ENCODE measurements around the gene RCCD1.

The RCCD1 gene

GRCh38 chr15:90942354-90943120 lies 12.1 kb upstream of the RCCD1 start:
- in situ Hi-C loops (cut with MboI; ENCODE audit: low sequenced_read_pairs) = no loop called here
- H3K36me3 ChIP-seq (replicated peaks) = peaks cover 73% of the 10 kb centered on the region

DNA sequence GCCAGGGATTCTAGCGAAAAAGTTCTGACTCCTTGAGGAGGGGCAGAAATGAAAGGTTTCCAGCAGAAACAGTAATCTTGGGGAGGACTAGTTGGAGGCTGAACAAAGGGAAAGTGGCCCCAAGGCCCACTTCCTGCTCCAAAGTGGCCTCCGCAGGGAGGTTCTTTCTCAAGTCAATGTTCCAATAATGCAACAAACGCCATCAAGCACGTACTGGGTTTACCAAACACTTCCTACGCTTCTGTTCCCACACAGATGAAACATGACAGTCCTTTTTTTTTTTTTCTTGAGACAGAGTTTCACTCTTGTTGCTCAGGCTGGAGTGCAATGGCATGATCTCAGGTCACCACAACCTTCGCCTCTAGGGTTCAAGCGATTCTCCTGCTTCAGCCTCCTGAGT lies 9.6 kb upstream of the RCCD1 start:
- no peak overlapping the region for H3K4me3 ChIP-seq
- in situ Hi-C loops (cut with MboI; ENCODE audit: low sequenced_read_pairs) = no loop called here
- no peak for DNase-seq (ENCODE audit: low spot score in 2 of 2)
- H3K9me3 ChIP-seq = no peaks in the 10 kb centered on the region
- no peaks in the 10 kb centered on the region for H3K4me1 ChIP-seq
- no peaks in the 10 kb centered on the region for H3K27me3 ChIP-seq (ENCODE audit: low read depth)
- peaks cover 70% of the 10 kb centered on the region for H3K36me3 ChIP-seq (replicated peaks)

More at GRCh38 chr15:90942354-90943120, 12.1 kb upstream of the RCCD1 start:
- no peak for DNase-seq (ENCODE audit: low spot score in 2 of 2)
- Histone ChIP-seq H3K27me3 (ENCODE audit: low read depth) (no peaks in the 10 kb centered on the region), H3K9me3 (no peaks in the 10 kb centered on the region), H3K4me3 (no peak overlapping the region), H3K4me1 (no peaks in the 10 kb centered on the region)

- in situ Hi-C loops (cut with MboI; ENCODE audit: low sequenced_read_pairs) = no loop called here
- H3K27me3 ChIP-seq (ENCODE audit: low read depth) = no peaks in the 10 kb centered on the region
- H3K4me3 ChIP-seq = no peak overlapping the region
- peaks cover 68% of the 10 kb centered on the region for H3K36me3 ChIP-seq (replicated peaks)
- H3K4me1 ChIP-seq = no peaks in the 10 kb centered on the region
- DNase-seq (ENCODE audit: low spot score in 2 of 2) = no peak
- no peaks in the 10 kb centered on the region for H3K9me3 ChIP-seq
Measured at GRCh38 chr15:90946538-90946937, 8.1 kb upstream of the RCCD1 start.

DNA sequence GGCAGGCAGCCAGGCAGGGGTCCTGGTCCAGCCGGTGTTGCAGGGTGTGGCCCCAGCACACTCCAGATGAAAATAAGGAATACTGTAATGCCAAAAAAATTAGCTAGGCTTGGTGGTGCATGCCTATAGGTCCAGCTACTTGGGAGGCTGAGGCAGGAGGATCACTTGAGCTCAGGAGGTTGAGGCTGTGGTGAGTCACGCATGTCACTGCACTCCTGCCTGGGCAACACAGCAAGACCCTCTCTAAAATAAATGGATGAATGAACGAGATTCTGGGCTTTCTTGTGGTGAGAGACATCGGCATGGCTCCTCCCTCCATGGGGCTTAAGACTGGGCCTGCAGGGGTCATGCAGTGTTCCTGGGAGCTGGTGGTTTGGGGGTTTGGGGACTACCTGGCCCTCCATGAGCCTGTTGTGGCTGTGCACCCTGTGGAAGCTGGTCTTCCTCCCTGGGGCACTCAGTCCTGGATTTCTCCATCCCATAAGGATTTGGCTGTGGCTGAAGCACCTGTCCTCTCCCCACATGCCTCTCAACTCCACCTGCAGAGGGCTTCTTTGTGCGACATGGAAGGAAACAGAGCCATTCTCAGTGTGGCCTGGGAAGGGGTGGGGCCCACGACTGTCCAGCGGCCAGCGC lies 7.6 kb upstream of the RCCD1 start:
- no peak overlapping the region for H3K4me3 ChIP-seq
- in situ Hi-C loops (cut with MboI; ENCODE audit: low sequenced_read_pairs) = no loop called here
- no peaks in the 10 kb centered on the region for H3K4me1 ChIP-seq
- H3K9me3 ChIP-seq = no peaks in the 10 kb centered on the region
- no peaks in the 10 kb centered on the region for H3K27me3 ChIP-seq (ENCODE audit: low read depth)
- H3K36me3 ChIP-seq (replicated peaks) = peaks cover 66% of the 10 kb centered on the region
- DNase-seq (ENCODE audit: low spot score in 2 of 2) = no peak

GRCh38 chr15:90947577-90948357 lies 6.9 kb upstream of the RCCD1 start:
- no peaks in the 10 kb centered on the region for H3K4me1 ChIP-seq
- no peaks in the 10 kb centered on the region for H3K9me3 ChIP-seq
- H3K4me3 ChIP-seq = no peak overlapping the region
- DNase-seq (ENCODE audit: low spot score in 2 of 2) = no peak
- peaks cover 64% of the 10 kb centered on the region for H3K36me3 ChIP-seq (replicated peaks)
- in situ Hi-C loops (cut with MboI; ENCODE audit: low sequenced_read_pairs) = no loop called here
- no peaks in the 10 kb centered on the region for H3K27me3 ChIP-seq (ENCODE audit: low read depth)

DNA sequence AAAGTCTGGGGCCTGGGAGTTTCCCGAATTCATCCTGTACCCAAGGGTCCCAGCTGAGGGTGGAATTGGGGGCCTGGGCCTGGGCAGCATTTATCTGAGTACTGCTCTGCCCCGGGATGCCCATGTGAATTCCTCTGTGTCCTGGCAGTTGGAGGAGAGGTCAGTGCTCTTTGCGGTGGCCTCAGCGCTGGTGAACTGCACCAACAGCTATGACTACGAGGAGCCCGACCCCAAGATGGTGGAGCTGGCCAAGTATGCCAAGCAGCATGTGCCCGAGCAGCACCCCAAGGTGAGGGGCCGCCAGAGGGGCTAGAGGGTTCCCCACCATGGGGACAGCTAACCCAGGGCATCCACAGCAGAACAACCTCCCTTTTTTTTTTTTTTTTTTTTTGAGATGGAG lies 6.2 kb upstream of the RCCD1 start:
- no peaks in the 10 kb centered on the region for H3K9me3 ChIP-seq
- H3K4me1 ChIP-seq = no peaks in the 10 kb centered on the region
- no peak overlapping the region for H3K4me3 ChIP-seq
- H3K27me3 ChIP-seq (ENCODE audit: low read depth) = no peaks in the 10 kb centered on the region
- peaks cover 67% of the 10 kb centered on the region for H3K36me3 ChIP-seq (replicated peaks)
- in situ Hi-C loops (cut with MboI; ENCODE audit: low sequenced_read_pairs) = no loop called here
- DNase-seq (ENCODE audit: low spot score in 2 of 2) = no peak

- no peak overlapping the region for H3K4me3 ChIP-seq
- H3K9me3 ChIP-seq = no peaks in the 10 kb centered on the region
- no peaks in the 10 kb centered on the region for H3K27me3 ChIP-seq (ENCODE audit: low read depth)
- peaks cover 2% of the 10 kb centered on the region; the same call in 1 of the 2 replicates for H3K4me1 ChIP-seq
- H3K36me3 ChIP-seq (replicated peaks) = peaks cover 62% of the 10 kb centered on the region
- in situ Hi-C loops (cut with MboI; ENCODE audit: low sequenced_read_pairs) = loop anchor here (25.0 kb wide), 1 partner anchor 1338 kb away; no protein-coding TSS in a partner anchor
- DNase-seq (ENCODE audit: low spot score in 2 of 2) = no peak
Measured at GRCh38 chr15:90949979-90950675, 4.6 kb upstream of the RCCD1 start.

DNA sequence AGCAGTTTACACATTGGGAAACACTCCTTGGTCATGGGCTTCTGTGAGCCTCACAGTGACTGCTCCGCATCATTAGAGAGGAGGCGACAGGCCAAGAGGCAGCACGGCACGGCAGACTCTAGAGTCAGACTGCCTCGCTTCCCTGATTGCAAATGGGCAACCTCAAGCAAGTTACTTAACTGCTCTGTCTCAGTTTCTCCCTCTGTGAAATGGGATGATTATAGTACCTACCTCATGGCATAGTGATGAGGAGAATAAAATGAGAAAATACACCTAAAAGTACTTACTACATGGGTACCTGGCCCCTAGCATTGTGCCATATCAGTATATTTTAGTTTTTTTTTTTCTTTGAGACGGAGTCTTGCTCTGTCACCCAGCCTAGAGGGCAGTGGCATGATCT lies 4.0 kb upstream of the RCCD1 start:
- DNase-seq (ENCODE audit: low spot score in 2 of 2) = no peak
- peaks cover 2% of the 10 kb centered on the region for H3K4me1 ChIP-seq
- in situ Hi-C loops (cut with MboI; ENCODE audit: low sequenced_read_pairs) = loop anchor here (25.0 kb wide), 1 partner anchor 1338 kb away; no protein-coding TSS in a partner anchor
- peaks cover 57% of the 10 kb centered on the region for H3K36me3 ChIP-seq (replicated peaks)
- H3K9me3 ChIP-seq = no peaks in the 10 kb centered on the region
- no peaks in the 10 kb centered on the region for H3K27me3 ChIP-seq (ENCODE audit: low read depth)
- no peak overlapping the region for H3K4me3 ChIP-seq

DNA sequence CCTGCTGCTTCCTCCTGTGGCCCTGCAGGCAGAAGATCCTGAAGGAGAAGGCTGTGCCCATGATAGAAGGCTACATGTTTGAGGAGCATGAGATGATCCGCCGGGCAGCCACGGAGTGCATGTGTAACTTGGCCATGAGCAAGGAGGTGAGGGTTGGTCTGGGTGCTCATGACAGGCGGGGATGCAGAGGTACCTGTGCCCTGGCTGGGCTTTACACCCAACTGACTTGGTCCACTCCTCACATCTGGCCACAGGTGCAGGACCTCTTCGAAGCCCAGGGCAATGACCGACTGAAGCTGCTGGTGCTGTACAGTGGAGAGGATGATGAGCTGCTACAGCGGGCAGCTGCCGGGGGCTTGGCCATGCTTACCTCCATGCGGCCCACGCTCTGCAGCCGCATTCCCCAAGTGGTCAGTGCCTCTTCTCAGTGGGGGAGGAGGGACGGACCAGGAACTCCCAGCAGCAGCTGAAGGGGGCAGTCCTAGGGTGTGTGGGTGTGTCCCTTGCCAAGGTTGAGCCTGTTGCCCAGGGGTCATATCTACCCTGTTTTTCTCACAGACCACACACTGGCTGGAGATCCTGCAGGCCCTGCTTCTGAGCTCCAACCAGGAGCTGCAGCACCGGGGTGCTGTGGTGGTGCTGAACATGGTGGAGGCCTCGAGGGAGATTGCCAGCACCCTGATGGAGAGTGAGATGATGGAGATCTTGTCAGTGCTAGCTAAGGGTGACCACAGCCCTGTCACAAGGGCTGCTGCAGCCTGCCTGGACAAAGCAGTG lies 1.6 kb upstream of the RCCD1 start:
- Histone ChIP-seq H3K4me3 (no peak overlapping the region), H3K4me1 (peaks cover 10% of the 10 kb centered on the region), H3K9me3 (no peaks in the 10 kb centered on the region), H3K36me3 (replicated peaks) (peaks cover 53% of the 10 kb centered on the region), H3K27me3 (ENCODE audit: low read depth) (no peaks in the 10 kb centered on the region)
- in situ Hi-C loops (cut with MboI; ENCODE audit: low sequenced_read_pairs) = loop anchor here (25.0 kb wide), 1 partner anchor 1341 kb away; no protein-coding TSS in a partner anchor
- DNase-seq (ENCODE audit: low spot score in 2 of 2) = no peak

DNA sequence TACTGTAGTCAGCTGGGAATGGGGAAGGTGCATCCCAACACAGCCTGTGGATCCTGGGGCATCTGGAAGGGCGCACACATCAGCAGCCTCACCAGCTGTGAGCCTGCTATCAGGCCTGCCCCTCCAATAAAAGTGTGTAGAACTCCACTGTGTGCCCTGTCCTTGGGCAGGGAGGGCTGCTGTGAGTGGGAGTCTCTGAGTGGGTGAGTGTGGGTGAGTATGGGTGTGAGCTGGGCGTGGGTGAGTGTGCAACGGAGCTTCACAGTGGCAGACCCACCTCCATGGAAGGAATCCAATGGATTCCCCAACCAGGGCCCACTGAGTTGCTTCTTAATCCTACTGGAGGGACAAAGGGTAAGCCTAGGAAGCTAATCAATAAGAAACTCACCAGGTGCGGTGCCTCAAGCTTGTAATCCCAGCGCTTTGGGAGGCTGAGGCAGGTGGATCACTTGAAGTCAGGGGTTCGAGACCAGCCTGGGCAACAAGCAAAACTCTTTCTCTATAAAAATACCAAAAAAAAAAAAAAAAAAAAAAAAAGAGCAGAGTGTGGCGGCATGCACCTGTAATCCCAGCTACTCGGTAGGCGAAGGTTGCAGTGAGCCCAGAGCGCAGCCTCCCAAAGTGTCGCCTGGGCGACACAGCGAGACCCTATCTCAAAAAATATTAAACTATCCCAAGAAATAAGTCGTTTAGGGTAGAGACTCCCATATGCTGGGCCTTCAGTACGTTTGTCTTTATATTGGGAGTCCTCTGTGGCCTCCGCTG lies 555 bp upstream of the RCCD1 start:
- in situ Hi-C loops (cut with MboI; ENCODE audit: low sequenced_read_pairs) = loop anchor here (25.0 kb wide), 1 partner anchor 1342 kb away; no protein-coding TSS in a partner anchor
- Histone ChIP-seq H3K36me3 (replicated peaks) (peaks cover 48% of the 10 kb centered on the region), H3K4me1 (peaks cover 10% of the 10 kb centered on the region), H3K9me3 (no peaks in the 10 kb centered on the region), H3K27me3 (ENCODE audit: low read depth) (no peaks in the 10 kb centered on the region), H3K4me3 (peak overlapping the region; percentile 56)
- no peak for DNase-seq (ENCODE audit: low spot score in 2 of 2)

GRCh38 chr15:90955624-90956273 lies 1.1 kb downstream of the RCCD1 start:
- Histone ChIP-seq H3K4me1 (peaks cover 10% of the 10 kb centered on the region), H3K36me3 (replicated peaks) (peaks cover 50% of the 10 kb centered on the region), H3K27me3 (ENCODE audit: low read depth) (no peaks in the 10 kb centered on the region), H3K9me3 (no peaks in the 10 kb centered on the region), H3K4me3 (peak overlapping the region; percentile 56)
- in situ Hi-C loops (cut with MboI; ENCODE audit: low sequenced_read_pairs) = loop anchor here (5.0 to 25.0 kb wide), 2 partner anchors 37 to 1343 kb away; partner anchors contain the start of gene PRC1
- peak in 1 of 2 experiments; percentile 43 for DNase-seq (ENCODE audit: low spot score in 2 of 2)

Measured in HAP-1 (cell line).